ENCODE results near the gene LDHA.
A peak's percentile ranks its signal among the peaks of the same experiment; 100 is the strongest.

The LDHA gene

GRCh38 chr11:18394275-18394927, at the start of gene LDHA:
LDHA (plus strand) TSS chr11:18394563; CDS start chr11:18396843, 2,280 bp downstream.
- DNase-seq: peak; percentile 99

- no peak for DNase-seq
Observed at GRCh38 chr11:18347471-18348125, 46.8 kb upstream of the LDHA start.

- DNase-seq: no peak
Observed at GRCh38 chr11:18352581-18352980, 41.8 kb upstream of the LDHA start.

DNA sequence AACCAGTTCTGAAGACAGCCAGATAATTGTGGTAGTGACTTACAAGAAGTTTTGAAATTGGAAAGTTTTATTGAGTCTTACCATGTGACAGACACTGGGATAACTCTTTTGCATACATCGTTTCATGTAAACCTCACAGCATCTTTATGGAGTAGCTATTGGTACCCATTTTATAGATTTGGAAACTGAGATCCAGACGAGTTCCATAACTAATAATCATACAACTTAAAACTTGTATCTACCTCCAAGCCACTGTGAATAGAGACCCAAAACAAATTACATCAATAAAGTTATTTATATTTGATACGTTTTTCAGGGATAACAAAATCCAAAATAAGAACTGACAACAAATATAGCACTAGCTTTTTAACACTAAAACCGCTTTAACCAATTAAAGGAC, 35.7 kb upstream of the LDHA start:
- no peak for DNase-seq

GRCh38 chr11:18361154-18361553, 33.2 kb upstream of the LDHA start:
- no peak for DNase-seq

DNA sequence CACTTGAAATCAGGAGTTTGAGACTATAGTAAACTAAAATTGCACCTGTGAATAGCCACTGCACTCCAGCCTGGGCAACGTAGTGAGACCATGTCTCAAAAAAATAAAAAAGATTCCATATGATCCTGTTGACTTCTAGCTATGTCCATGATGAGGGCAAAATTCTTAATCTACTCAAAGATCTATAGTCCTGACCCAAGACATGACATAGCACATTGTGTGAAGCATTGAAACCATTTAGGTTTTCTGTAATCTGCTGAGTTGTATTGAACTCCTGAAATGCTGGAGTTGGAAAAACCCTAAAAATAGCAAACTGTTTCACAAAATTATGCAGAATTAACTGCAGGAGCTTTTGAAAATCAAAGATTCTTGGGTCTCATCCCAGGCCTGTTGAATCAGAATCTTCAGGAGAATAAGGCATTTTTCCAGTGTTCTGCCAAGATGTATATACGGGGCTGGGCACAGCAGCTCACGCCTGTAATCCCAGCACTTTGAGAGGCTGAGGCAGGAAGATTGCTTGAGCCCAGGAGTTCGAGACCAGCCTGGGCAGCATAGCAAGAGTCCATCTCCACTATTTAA, 29.8 kb upstream of the LDHA start:
- DNase-seq: no peak

DNA sequence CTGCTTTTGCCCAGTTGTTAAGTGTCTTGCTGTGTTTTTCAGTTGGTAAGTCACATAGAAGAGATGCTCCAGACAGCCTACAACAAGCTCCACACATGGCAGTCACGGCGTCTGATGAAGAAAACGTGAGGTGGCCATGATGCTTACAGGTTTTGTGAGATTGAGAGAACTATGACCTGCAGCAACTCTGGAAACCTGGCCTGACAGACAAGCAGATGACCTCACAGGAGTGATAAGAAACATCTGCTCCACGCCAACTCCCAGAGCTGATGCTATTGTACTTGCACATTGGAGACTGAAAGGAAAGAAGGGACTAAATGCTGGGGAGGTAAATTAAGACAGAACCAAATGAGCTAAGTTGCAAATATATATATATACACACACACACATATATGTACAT, 28.6 kb upstream of the LDHA start:
- DNase-seq: no peak

DNA sequence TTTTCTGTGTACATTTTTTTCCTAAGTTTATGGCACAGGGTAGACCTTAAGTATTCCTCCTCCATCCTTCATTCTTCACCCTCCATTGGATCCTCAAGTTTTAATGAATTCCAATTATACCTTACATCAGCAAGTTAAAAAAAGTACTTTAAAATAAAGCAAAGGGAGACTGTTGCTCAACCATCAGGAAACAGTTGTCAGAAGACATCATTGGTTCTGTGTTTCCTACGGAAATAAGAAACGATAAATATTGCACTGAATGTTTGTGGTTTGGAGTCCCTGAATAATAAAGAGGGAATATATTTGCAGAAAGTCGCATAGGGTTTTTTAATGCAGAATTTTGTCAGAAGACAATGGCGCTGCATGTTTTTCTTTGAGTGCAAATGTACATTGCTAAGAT, 28.1 kb upstream of the LDHA start:
- no peak for DNase-seq

GRCh38 chr11:18367431-18367830, 26.9 kb upstream of the LDHA start:
- no peak for DNase-seq

DNA sequence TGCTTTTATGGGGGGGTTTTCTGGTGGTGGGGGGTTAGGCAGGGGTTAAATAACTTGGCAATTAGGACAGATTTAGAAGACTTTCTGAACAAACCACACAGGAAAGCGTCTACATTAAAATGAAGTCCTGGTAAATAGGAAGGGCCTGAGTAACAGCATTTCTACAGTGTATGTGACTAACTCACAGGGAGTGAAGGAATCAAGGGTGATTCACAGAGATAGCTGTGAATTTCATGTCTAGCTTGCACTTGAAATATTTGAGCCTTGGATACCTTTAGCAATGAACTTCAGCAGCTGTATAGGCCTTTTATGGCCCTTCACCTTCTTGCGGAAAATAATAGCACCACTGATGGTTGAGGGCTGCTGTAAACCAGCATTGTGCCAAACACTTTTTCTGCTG, 26.1 kb upstream of the LDHA start:
- DNase-seq: no peak

DNA sequence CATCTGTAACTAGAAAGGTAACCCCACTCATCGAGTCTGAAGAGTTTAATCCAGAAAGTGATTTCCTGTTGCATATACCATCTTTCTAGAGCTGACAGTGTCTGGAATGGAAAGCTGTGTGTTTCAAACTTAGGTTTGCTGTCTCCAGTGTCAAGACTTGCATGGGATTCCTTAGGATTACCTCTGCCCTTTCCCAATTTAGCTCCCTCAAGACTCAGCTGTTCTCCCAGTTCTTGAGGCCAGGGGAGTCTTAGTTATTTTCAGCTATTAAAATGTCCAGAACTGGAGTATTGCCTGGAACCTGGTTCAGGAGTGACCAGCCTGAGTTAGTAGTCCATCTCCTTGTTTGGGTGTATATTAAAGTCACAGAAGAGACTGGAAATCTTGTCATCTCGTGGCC, 25.0 kb upstream of the LDHA start:
- no peak for DNase-seq

- no peak for DNase-seq
Observed at GRCh38 chr11:18371279-18371678, 23.1 kb upstream of the LDHA start.

DNA sequence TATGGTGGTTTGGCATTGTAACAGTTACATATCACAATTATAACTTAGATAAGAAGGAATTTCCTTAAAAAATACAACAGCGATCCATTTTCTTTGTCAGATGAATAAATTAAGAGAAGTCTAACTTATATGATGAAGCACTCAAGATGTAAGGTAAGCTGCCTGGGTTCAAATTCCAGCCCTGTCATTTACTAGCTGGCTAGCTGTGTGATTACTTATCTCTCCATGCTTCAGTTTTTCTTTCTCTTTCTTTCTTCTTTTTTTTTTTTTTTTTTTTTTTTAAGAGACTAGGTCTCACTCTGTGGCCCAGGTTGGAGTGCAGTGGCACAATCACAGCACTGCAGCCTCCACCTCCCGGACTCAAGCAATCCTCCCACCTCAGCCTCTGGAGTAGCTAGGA, 22.2 kb upstream of the LDHA start:
- no peak for DNase-seq

DNA sequence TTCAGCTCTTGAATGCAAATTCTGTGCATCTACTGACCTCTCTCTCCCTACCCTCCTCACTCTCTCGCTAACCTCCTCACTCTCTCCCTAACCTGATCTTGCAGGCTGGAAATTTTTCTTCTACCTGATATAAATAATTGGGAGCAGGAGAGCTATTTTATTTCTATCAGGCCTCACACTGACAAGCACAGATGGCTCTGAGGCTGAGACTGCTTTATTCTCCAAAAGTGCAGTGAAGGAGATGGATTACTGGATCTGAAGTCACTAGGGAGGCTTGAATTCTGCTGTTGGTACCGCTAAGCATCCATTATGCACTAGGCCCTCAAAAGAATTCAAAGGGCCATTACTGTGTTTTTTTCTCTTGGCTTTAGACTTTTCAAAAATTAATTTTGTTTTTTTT, 19.4 kb upstream of the LDHA start:
- no peak for DNase-seq

GRCh38 chr11:18375941-18376340, 18.4 kb upstream of the LDHA start:
- DNase-seq: no peak

DNA sequence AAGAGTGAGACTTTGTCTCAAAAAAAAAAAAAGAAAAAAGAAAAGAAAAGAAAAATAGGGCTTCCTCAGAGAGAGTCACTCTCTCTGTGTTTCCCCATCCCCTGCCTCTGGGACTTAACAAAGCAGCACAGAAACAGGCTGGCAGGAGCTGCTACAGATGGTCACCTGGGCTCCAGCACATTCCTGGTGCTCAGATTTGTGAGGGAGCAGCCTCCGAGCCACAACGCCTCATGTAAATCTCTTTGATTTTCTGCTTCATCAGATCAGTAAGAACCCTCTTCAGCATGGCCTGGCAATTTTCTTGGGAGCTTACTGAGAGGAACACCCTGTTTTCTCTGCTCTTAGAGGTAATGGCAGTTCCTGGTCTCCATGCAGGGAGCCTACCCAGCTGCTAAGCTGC, 15.2 kb upstream of the LDHA start:
- no peak for DNase-seq

- peak; percentile 75 for DNase-seq
Observed at GRCh38 chr11:18383388-18384156, 10.8 kb upstream of the LDHA start.

DNA sequence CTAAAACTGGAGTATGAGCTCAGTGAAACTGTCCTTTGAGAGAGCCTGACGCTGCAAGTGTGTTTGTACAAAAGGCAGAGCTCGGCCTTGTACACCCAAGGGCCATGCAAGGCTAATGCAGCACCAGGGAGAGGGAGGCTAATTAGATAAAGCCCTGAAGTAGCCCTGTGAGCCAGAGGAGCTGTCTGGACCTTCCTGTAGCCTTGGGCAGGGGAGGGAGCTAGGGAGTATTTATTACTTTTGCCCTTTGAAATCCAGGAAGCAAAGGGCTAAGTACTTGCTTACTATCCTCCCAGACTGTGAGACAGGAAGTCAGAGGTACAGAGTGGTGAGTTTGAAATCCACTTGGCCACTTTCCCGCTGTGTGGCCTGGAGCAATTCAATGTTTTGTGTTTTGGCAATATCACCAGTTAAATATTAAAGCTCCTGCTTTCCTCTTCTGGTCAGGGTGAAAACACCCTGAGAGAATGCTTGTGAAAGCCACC, 10.2 kb upstream of the LDHA start:
- DNase-seq: peak; percentile 66

DNA sequence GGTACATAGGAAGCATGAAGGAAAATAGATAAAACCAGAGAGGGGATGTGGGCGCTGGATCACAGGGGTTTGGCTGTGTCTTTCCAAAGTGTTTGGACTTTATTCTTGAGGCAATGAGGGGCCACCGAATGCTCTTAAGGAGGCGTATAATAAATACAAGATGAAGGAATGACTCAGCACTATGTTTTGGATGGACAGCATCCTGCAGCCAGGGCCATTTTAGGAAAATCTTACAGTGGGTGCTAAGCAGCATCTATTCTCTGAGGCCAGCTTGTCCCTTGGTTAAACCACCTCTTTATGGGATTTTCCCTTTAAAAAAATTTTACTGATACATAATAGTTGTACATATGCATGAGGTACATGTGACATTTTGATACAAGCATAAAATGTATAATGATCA, 4.3 kb upstream of the LDHA start:
- no peak for DNase-seq

DNA sequence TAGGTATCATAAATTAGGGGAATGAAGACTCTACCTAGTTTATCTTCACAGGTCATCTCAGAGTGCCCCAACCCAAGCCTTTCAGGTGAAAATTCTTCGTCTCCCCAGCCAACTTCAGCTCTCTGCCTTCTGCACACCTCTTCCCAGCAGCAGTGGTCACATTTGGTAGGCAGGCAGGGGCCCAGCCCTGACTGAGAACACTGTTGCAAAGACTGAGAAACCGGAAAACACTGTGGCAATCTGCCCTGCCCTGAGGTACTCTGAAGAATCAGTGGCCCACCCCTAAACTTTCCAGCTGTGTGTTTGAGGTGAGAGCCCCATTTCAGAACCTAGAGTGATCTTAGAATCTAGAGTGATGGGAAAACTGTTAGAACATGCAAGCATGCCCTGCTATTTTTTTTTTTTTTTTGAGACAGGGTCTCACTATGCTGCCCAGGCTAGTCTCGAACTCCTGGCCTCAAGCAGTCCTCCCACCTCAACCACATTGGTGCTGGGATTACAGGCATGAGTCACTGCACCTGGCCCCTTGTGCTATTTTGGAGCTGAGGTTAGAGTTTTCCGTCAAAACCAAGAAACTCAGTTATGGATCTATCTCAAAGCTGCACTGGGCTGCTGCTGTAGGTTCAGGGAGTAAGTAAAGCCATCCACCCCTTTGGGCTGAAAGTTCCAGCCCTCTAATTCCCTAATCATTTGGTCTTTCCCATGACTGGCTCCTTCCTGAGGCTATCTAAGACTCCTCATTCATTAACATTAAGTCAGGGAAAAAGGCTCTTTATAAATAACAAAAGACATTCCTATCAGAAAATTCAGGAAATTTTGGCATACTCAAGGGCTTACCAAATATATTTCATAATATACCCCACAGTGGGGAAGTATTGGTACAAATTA, 1.7 kb upstream of the LDHA start:
- DNase-seq: no peak

- DNase-seq: no peak
Observed at GRCh38 chr11:18393581-18394274, 635 bp upstream of the LDHA start.

Data from activated CD8-positive, alpha-beta memory T cell treated with anti-CD3 and anti-CD28 coated beads for 24 hours (primary cell).